SU-DHL-6 (cell line): Measurements from ENCODE around the gene ASB15.

Source experiments
- EZH2phosphoT487 ChIP-seq: fragments of 200-600 bp; sonication (generic), shearing (Covaris generic); conservative IDR thresholded peaks from 2 replicates; pipeline ENCODE4 v1.6.1; 2018; ENCODE audit warnings: mild to moderate bottlenecking, antibody characterized with exemption, low read length, moderate library complexity, mixed read lengths
- TF ChIP-seq, protein P1 (sequence below): fragments of 200-600 bp; sonication (generic); IDR thresholded peaks from one replicate; pipeline ENCODE4 v1.5.1; 2017; ENCODE audit warnings: antibody characterized with exemption, mild to moderate bottlenecking, low read length, moderate library complexity; ENCODE audit not compliant: insufficient read depth, poor library complexity, severe bottlenecking

GRCh38 chr7:123658023-123658422 lies 56.4 kb downstream of the ASB15 start:
- TF ChIP-seq, protein P1, sequence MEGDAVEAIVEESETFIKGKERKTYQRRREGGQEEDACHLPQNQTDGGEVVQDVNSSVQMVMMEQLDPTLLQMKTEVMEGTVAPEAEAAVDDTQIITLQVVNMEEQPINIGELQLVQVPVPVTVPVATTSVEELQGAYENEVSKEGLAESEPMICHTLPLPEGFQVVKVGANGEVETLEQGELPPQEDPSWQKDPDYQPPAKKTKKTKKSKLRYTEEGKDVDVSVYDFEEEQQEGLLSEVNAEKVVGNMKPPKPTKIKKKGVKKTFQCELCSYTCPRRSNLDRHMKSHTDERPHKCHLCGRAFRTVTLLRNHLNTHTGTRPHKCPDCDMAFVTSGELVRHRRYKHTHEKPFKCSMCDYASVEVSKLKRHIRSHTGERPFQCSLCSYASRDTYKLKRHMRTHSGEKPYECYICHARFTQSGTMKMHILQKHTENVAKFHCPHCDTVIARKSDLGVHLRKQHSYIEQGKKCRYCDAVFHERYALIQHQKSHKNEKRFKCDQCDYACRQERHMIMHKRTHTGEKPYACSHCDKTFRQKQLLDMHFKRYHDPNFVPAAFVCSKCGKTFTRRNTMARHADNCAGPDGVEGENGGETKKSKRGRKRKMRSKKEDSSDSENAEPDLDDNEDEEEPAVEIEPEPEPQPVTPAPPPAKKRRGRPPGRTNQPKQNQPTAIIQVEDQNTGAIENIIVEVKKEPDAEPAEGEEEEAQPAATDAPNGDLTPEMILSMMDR: no peak
- TF ChIP-seq EZH2phosphoT487: no peak
